ENCODE data around the gene SYNDIG1. TPM values are rescaled to one million over a fixed set of nuclear protein-coding genes. Genes with fewer than 3 reads are reported as not detected.

The SYNDIG1 gene
- polyA plus RNA-seq, 1 donor = 4.1 TPM

DNA sequence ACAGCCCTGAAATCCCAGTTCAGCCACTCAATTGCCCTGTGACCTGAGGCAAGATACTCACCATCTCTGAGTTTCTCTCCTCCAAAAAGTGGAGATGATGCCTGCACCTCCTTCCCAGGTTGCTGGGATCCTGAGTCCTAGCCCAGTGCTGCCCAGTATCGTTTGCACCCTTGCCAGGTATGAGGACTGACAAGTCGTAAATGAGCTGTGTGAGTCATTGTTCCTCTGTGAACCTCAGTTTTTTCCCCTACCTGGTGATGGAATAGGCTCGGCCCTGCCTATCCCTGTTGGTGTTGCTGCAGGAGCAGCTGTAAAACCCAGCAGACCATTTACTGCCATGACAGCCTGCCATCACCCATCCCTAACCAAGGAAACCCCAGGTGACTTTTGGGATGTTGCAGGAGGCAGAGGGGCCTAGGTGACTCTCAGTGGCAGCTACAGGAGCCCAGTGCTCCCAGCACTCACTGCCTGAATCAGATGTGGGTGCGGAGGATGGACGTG lies 229.3 kb downstream of the SYNDIG1 start:
- no peak for DNase-seq

GRCh38 chr20:24699321-24700165 lies 230.1 kb downstream of the SYNDIG1 start:
- DNase-seq = no peak

DNA sequence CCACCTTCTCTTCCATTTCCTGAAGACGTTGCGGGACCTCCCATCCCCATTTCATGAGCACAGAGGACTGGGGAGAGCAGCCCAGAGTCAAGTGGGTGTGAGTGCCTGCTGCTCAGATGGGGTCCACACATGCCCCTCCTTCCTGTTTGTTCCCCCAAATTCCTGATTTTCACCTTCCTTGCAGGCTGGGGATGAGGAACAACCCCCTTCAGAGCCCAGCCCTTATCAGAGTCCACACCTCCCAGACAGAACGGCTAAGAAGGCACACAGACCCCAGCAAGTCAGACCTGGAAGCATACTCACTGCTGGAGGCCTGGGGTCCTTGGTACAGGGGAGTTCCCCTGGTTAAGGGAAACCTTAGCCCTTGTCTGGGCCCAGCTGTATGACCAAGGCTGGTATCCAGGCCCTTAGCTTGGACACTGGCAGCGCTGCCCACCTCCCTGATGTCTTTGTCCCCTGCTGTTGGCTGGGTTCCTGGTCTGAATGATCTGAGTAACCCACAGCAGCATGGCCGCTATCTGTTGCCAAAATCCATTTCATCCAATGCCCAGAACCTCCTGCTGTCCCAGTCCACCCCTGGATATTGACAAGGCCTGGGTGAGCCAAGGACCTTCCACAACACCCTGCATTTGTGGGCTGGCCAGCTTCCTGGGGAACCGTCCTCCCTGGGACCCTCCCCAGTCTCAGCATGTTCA lies 230.9 kb downstream of the SYNDIG1 start:
- no peak for DNase-seq

- no peak for DNase-seq
Measured at GRCh38 chr20:24701027-24701426, 231.6 kb downstream of the SYNDIG1 start.

DNA sequence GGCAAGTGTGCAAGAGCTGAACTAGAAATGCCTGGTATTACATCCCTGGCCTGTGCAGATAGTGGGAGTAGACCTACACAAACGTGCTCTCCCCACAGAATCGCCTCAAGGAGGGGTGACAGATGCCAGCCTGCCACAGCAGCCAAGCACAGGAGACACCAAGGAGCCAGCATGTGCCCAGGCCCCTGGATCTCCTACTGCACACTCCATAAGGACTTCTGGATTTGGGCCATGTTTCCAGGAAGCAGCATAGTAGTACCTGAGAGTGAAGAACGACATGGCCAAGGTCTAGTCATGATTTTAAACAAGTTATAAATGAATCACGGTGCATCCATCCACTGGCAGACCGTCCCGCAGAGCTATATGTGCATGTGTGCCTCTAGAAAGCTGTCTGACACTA lies 232.2 kb downstream of the SYNDIG1 start:
- DNase-seq = no peak

DNA sequence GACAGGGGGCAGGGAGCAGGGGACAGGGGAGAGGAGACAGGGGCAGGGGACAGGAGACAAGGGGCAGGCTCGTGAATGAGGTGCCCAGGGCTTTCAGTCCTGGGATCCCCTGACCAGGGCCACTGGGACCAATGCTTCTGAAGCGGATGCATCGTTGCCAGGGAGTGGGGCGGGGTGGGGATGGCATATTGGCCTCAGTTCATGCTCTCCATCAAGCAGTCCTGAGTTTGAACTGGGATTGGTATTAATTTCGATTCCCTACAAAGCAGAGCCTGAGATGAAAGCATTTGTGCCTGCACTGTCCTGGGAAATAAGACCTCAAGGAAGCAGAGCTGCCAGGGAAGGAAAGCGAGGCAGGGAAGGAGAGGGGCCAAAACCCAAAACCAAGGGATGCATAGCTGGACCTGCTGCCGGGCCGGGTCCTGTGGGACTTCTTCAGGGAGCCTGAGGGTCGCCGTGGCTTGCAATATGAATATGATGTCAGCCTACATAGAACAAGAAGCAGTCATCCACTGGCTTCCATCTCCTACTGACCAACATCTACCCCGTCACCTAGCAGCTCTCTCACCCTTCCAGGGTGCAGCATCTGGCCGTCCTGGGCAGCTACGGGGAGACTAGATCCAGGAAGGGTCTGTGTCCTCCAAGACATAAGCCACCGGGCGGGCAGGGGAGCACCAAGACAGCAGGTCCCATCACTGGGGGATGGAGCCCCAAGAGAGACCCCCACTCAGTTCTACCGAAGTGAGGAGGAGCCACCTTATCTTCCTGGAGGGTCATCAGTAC lies 233.3 kb downstream of the SYNDIG1 start:
- DNase-seq = no peak

DNA sequence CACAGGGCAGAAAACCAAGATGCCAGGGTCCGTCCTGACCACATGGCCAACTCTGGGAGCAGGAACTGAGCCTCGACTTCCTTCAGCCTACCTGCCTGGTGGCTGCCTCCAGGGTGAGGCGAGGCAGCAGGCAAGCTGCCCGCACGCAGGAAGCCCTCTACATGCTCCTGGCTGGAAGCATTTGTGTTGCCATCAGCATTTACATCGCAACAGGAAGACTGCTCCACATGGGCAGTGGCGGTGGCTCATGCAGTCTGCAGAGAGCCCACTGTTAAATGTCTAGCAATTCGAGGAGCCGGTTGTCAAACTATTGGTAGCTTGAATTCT lies 233.8 kb downstream of the SYNDIG1 start:
- DNase-seq = no peak

GRCh38 chr20:24704899-24705298 lies 235.5 kb downstream of the SYNDIG1 start:
- DNase-seq = no peak

- no peak for DNase-seq
Measured at GRCh38 chr20:24705486-24705885, 236.1 kb downstream of the SYNDIG1 start.

DNA sequence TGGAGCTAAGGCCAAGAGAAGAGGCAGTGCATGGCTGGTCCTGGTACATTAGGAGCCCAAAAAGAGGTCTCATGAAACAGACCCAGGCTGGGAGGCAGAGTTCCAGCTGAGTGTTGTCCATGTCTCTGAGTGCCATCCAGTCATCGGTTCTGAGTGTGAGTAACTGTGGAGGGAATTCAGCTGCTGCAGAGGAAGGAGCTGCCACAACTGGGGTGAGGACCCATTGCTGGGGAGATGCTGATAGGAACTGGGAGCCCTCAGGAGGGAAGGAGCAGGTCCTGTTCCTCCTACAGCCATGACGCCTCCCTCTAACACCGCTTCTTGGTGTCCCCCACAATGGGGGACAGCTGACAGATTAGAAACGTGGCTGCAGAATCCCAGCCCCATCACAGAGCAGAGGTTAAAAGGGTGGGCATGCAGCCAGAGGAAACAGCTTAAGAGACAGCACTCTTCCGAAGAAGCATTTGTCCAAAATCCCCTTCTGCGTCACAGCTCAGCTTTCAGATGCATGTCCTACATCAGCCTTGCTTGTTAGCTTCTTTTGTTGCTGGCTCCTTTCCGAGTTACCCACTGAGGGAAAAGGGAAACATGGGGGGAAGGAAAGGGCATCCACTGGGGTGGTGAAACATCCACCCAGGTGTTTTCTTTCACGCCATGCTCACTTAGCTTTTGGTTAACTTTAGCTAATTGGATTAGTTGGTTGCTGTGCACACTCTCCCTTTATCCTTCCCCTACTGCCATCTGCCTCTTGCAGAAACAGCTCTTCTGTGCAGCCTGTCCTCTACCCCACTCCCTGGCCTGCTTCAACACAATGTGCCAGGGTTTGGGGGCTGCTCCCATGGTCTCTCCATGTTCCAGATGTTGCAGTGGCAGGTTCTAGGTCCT lies 239.2 kb downstream of the SYNDIG1 start:
- no peak for DNase-seq
